Measurements from ENCODE around the gene RASGRF2.

RASGRF2 gene

DNA sequence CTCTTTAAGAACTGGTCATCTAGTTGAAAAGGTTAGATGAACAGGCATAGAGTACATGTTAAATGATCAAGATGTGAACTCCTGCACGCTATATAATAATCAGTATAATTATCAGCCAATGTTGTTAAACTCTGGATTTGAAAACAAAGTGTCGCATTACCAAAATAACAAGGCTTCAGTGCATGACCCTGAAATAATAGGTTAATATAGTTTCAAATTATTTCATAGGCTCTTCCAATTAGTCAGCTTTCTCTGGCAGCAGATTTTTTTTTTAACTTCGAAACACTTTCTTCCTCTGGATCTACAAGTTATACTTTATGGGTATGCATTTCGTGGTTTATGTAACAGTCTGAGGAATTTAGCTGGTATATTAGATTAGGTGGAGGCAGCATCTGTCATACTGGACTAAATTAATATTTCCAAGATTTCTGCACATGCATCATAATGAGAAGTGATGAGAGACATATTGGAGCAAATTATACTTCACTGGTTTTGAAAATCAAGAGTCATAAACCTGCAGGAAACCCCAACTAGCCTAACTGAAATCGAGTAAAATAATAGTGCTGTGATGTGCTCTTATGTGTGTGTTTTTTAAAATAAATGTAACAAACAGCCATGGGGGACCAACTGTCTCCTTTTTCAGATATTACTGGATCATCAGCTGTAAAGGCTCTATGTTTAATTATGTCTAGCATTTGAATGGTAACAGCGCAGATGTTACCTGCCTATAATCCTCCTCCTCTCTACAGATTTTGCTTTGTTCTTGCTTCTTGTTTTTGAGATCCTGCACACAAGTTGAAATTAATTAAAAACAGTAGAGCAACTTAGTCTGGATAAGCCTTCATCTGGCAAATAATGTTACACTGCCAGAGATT lies 187.1 kb downstream of the RASGRF2 start:
- Mint-ChIP-seq H3K27me3 (ENCODE audit: low read depth, poor library complexity) (no peaks in the 10 kb centered on the region), H3K9me3 (no peaks in the 10 kb centered on the region), H3K4me3 (no peak overlapping the region), H3K27ac (no peak overlapping the region), H3K4me1 (peaks cover 7% of the 10 kb centered on the region), H3K36me3 (ENCODE audit: low read depth) (no peaks in the 10 kb centered on the region)
- no peak for DNase-seq
- TF ChIP-seq, protein P1, sequence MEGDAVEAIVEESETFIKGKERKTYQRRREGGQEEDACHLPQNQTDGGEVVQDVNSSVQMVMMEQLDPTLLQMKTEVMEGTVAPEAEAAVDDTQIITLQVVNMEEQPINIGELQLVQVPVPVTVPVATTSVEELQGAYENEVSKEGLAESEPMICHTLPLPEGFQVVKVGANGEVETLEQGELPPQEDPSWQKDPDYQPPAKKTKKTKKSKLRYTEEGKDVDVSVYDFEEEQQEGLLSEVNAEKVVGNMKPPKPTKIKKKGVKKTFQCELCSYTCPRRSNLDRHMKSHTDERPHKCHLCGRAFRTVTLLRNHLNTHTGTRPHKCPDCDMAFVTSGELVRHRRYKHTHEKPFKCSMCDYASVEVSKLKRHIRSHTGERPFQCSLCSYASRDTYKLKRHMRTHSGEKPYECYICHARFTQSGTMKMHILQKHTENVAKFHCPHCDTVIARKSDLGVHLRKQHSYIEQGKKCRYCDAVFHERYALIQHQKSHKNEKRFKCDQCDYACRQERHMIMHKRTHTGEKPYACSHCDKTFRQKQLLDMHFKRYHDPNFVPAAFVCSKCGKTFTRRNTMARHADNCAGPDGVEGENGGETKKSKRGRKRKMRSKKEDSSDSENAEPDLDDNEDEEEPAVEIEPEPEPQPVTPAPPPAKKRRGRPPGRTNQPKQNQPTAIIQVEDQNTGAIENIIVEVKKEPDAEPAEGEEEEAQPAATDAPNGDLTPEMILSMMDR (IDR thresholded peaks at IDR 0.05): no peak

GRCh38 chr5:81147886-81148571 lies 187.9 kb downstream of the RASGRF2 start:
- no peak for DNase-seq
- TF ChIP-seq, protein P1 (IDR thresholded peaks at IDR 0.05): no peak
- H3K27ac Mint-ChIP-seq: no peak overlapping the region
- no peak overlapping the region for H3K4me3 Mint-ChIP-seq
- H3K27me3 Mint-ChIP-seq (ENCODE audit: low read depth, poor library complexity): no peaks in the 10 kb centered on the region
- peaks cover 7% of the 10 kb centered on the region for H3K4me1 Mint-ChIP-seq
- no peaks in the 10 kb centered on the region for H3K9me3 Mint-ChIP-seq
- no peaks in the 10 kb centered on the region for H3K36me3 Mint-ChIP-seq (ENCODE audit: low read depth)

- peaks cover 13% of the 10 kb centered on the region for H3K9me3 Mint-ChIP-seq
- TF ChIP-seq, protein P1 (IDR thresholded peaks at IDR 0.05): no peak
- H3K4me3 Mint-ChIP-seq: no peak overlapping the region
- no peak for DNase-seq
- H3K27ac Mint-ChIP-seq: no peak overlapping the region
- H3K27me3 Mint-ChIP-seq (ENCODE audit: low read depth, poor library complexity): no peaks in the 10 kb centered on the region
- H3K4me1 Mint-ChIP-seq: peaks cover 7% of the 10 kb centered on the region
- no peaks in the 10 kb centered on the region for H3K36me3 Mint-ChIP-seq (ENCODE audit: low read depth)
Measured at GRCh38 chr5:81151546-81151945, 191.4 kb downstream of the RASGRF2 start.

DNA sequence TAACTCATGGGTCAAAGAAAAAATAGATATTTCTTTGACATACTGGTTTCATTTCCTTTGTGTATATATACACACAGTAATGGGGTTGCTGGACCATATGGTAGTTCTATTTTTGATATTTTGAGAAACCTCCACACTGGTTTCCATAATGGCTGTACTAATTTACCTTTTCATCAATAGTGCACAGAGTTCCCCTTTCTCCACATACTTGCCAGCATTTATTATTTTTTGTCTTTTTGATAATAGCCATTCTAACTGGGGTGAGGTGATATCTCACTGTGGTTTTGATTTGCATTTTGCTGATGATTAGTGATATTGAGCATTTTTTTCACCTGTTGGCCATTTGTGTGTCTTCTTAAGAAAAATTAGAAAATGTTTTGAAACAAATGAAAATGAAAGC lies 194.6 kb downstream of the RASGRF2 start:
- Mint-ChIP-seq H3K4me3 (no peak overlapping the region), H3K27me3 (ENCODE audit: low read depth, poor library complexity) (no peaks in the 10 kb centered on the region), H3K27ac (no peak overlapping the region), H3K9me3 (peaks cover 16% of the 10 kb centered on the region), H3K4me1 (no peaks in the 10 kb centered on the region), H3K36me3 (ENCODE audit: low read depth) (no peaks in the 10 kb centered on the region)
- DNase-seq: no peak
- TF ChIP-seq, protein P1 (IDR thresholded peaks at IDR 0.05): no peak

- no peak overlapping the region for H3K4me3 Mint-ChIP-seq
- no peaks in the 10 kb centered on the region for H3K4me1 Mint-ChIP-seq
- peaks cover 16% of the 10 kb centered on the region for H3K9me3 Mint-ChIP-seq
- H3K27me3 Mint-ChIP-seq (ENCODE audit: low read depth, poor library complexity): no peaks in the 10 kb centered on the region
- H3K36me3 Mint-ChIP-seq (ENCODE audit: low read depth): no peaks in the 10 kb centered on the region
- TF ChIP-seq, protein P1 (IDR thresholded peaks at IDR 0.05): no peak
- H3K27ac Mint-ChIP-seq: no peak overlapping the region
- DNase-seq: no peak
Measured at GRCh38 chr5:81156732-81157131, 196.6 kb downstream of the RASGRF2 start.

All from nephron progenitor cell (in vitro differentiated cells).